K562 (cell line): ENCODE results near the gene IPO5. TPM values are rescaled to one million over a fixed set of nuclear protein-coding genes. Genes with fewer than 3 reads are reported as not detected.

Experiments used
- ATAC-seq: fragments of 200-7000 bp; cut with Tn5 transposase; 3 replicates; pipeline ENCODE4 v1.9.1; 2020; ENCODE audit warnings: moderate library complexity
- BruUV-seq: library from RNA; stranded (reverse); fragments of 400-500 nt; replicated peaks from 2 replicates; lab custom pipeline; 2021; lab: Mats Ljungman, UMichigan
- CTCF ChIA-PET: fragments of 300-600 bp; formaldehyde crosslinking; extraction: SDS; loops from one replicate; lab custom pipeline; 2021; ENCODE audit warnings: low intra/inter-chr PET ratio; lab: Yijun Ruan, JAX
- POLR2A ChIA-PET: fragments of 300-600, 350-650 bp; sonication (Branson Sonifier 250); formaldehyde crosslinking; extraction: SDS; loops from one replicate; lab custom pipeline; 2021; ENCODE audit warnings: antibody characterized with exemption, inconsistent platforms; lab: Yijun Ruan, JAX
- DNase-seq, 4 experiments: peaks; one replicate each; pipeline versions ENCODE4 v3.0.0 to v3.0.0-alpha.2; 2011 to 2018; ENCODE audit warnings: low spot score in 3 of 4, mixed read lengths in 3 of 4; ENCODE audit errors: extremely low read depth in 1 of 4
- FAIRE-seq: peaks from 2 replicates; lab custom pipeline; 2011; peaks lifted over from hg19 to GRCh38; lab: Jason Lieb, UNC
- H2AFZ ChIP-seq: 2 replicates; pipeline ENCODE4 v1.6.0; 2011; ENCODE audit warnings: low read depth, low read length, control low read depth, inconsistent platforms
- H3K27ac ChIP-seq: fragments of 200-600 bp; 3 replicates; pipeline ENCODE4 v1.8.0; 2011; ENCODE audit warnings: low read depth, mild to moderate bottlenecking, control low read depth, inconsistent platforms, low read length, moderate library complexity, mixed read lengths; ENCODE audit errors: extremely low read depth
- H3K27me3 ChIP-seq, 2 experiments: fragments of 300-600 bp in 1 of 2; 2 replicates in 1 of 2; 3 replicates in 1 of 2; pipeline versions ENCODE4 v1.6.0 to v1.8.0; 2011; ENCODE audit warnings: inconsistent platforms in 2 of 2, low read length in 2 of 2, mild to moderate bottlenecking in 1 of 2, mixed read lengths in 1 of 2, moderate library complexity in 1 of 2; ENCODE audit not compliant: control insufficient read depth in 2 of 2, insufficient read depth in 2 of 2
- H3K36me3 ChIP-seq: fragments of 300-600 bp; 3 replicates; pipeline ENCODE4 v1.8.0; 2011; ENCODE audit warnings: mild to moderate bottlenecking, low read length, inconsistent platforms; ENCODE audit not compliant: control insufficient read depth, insufficient read depth
- H3K4me1 ChIP-seq, 2 experiments: fragments of 200-600 bp in 1 of 2; replicated peaks in 1 of 2; 2 replicates in 1 of 2; 3 replicates in 1 of 2; pipeline versions ENCODE4 v1.5.1 to v1.8.0; 2011; ENCODE audit warnings: inconsistent platforms in 2 of 2, low read length in 2 of 2, mild to moderate bottlenecking in 1 of 2, mixed read lengths in 1 of 2, moderate library complexity in 1 of 2; ENCODE audit not compliant: control insufficient read depth in 2 of 2, insufficient read depth in 2 of 2
- H3K4me2 ChIP-seq: 2 replicates; pipeline ENCODE4 v1.6.1; 2011; ENCODE audit warnings: low read length, control low read depth, inconsistent platforms, mixed read lengths; ENCODE audit not compliant: insufficient read depth
- H3K4me3 ChIP-seq: fragments of 200-600 bp; sonication (generic), shearing (Covaris generic); 2 replicates; pipeline ENCODE4 v1.5.1; 2016; ENCODE audit warnings: control low read depth, inconsistent platforms
- H3K79me2 ChIP-seq: fragments of 200-600 bp; 3 replicates; pipeline ENCODE4 v1.8.0; 2011; ENCODE audit warnings: low read length, inconsistent platforms; ENCODE audit not compliant: control insufficient read depth, insufficient read depth
- H3K9ac ChIP-seq, 2 experiments: 2 replicates each; pipeline versions ENCODE4 v1.6.0 to v1.6.1; 2011; ENCODE audit warnings: low read depth in 2 of 2, low read length in 2 of 2, control low read depth in 1 of 2, inconsistent platforms in 1 of 2, mild to moderate bottlenecking in 1 of 2, mixed read lengths in 1 of 2; ENCODE audit not compliant: insufficient read depth in 1 of 2
- H3K9me1 ChIP-seq: one replicate; pipeline ENCODE4 v1.6.0; 2011; ENCODE audit warnings: inconsistent platforms, mild to moderate bottlenecking, low read length, moderate library complexity; ENCODE audit not compliant: control insufficient read depth, insufficient read depth
- H3K9me3 ChIP-seq: replicated peaks from 2 replicates; pipeline ENCODE4 v1.5.1; 2011; ENCODE audit warnings: low read depth, low read length, inconsistent platforms; ENCODE audit not compliant: control insufficient read depth, insufficient read depth
- H4K20me1 ChIP-seq: replicated peaks from 2 replicates; pipeline ENCODE4 v1.6.1; 2011; ENCODE audit warnings: low read length, inconsistent platforms, mixed read lengths; ENCODE audit not compliant: control insufficient read depth, insufficient read depth
- BCL6 ChIP-seq: fragments of 250-450 bp; sonication (Bioruptor Pico); IDR thresholded peaks from 2 replicates; pipeline ENCODE4 v1.4.0; 2020
- FOS ChIP-seq: IDR thresholded peaks from 3 replicates; pipeline ENCODE4 v1.6.1; 2011; ENCODE audit not compliant: insufficient read length; ENCODE audit errors: extremely low read depth
- FOXK2 ChIP-seq, 2 experiments: fragments of 450-650 bp; IDR thresholded peaks in 1 of 2; conservative IDR thresholded peaks in 1 of 2; 2 replicates each; pipeline ENCODE4 v1.6.1; 2016; ENCODE audit warnings: low read depth in 2 of 2, mild to moderate bottlenecking in 1 of 2
- NFE2L1 ChIP-seq: fragments of 450-650 bp; IDR thresholded peaks from 2 replicates; pipeline ENCODE4 v1.6.1; 2016; ENCODE audit warnings: missing genetic modification characterization, low read depth, mild to moderate bottlenecking, missing compliant biosample characterization, moderate library complexity, borderline replicate concordance
- PTTG1 ChIP-seq: fragments of 450-650 bp; IDR thresholded peaks from 2 replicates; pipeline ENCODE4 v1.6.1; 2016; ENCODE audit warnings: low read depth, mild to moderate bottlenecking, missing genetic modification characterization, missing compliant biosample characterization
- SP2 ChIP-seq: IDR thresholded peaks from 2 replicates; pipeline ENCODE4 v1.6.1; 2011; ENCODE audit warnings: mild to moderate bottlenecking, low read depth, low read length, moderate library complexity; ENCODE audit not compliant: poor library complexity, severe bottlenecking; ENCODE audit errors: extremely low read depth
- ZBTB49 ChIP-seq: sonication (generic); formaldehyde crosslinking; IDR thresholded peaks from 2 replicates; pipeline ENCODE4 v1.8.0; 2022; ENCODE audit warnings: missing genetic modification reagents, mild to moderate bottlenecking, borderline replicate concordance
- ZNF717 ChIP-seq: fragments of 250-450 bp; sonication (Bioruptor Pico); IDR thresholded peaks from 2 replicates; pipeline ENCODE4 v1.5.0; 2021
- ZNF830 ChIP-seq: fragments of 250-450 bp; sonication (Bioruptor Pico); IDR thresholded peaks from 2 replicates; pipeline ENCODE4 v1.5.0; 2021; ENCODE audit warnings: mild to moderate bottlenecking
- WGBS: fragments of 100-300 bp; shearing (Covaris generic); methylation state at CpG from one replicate; pipeline ENCODE4 v1.1.6; 2016; ENCODE audit warnings: low coverage, mixed read lengths; ENCODE audit not compliant: insufficient coverage; ENCODE audit errors: missing lambda C conversion rate; 5-methylcytosine and 5-hydroxymethylcytosine counted together
- in situ Hi-C: fragments of 300-500 bp; cut with MboI; formaldehyde crosslinking; loops from 4 replicates; pipeline ENCODE4 v1.15.0; 2018; ENCODE audit warnings: inconsistent platforms, mixed read lengths
- intact Hi-C: fragments of 100-400 bp; cut with micrococcal nuclease; formaldehyde crosslinking; loops from 2 replicates; pipeline ENCODE4 v1.14.2; 2022
- polyA plus RNA-seq, 8 experiments: library from polyadenylated mRNA; depleted of rRNA in 4 of 8; stranded (reverse) in 5 of 8; unstranded in 3 of 8; fragments of >200 nt; fragmentation: Nextera tagmentation in 2 of 8; fragmentation: Illumina TruSeq in 1 of 8; extraction: Ambion mirVana in 2 of 8; extraction: Trizol in 1 of 8; gene quantifications; 2 replicates each; pipeline versions ENCODE4 v1.2.1 to v1.2.3, GENCODE V29; 2011 to 2014; ENCODE audit warnings: inconsistent platforms in 1 of 8, missing spikeins in 1 of 8
- total RNA-seq, 7 experiments: library from RNA; depleted of rRNA in 6 of 7; stranded (reverse); fragments of >200 nt in 6 of 7; fragmentation: Illumina TruSeq in 2 of 7; extraction: Trizol in 2 of 7; gene quantifications; 2 replicates each; pipeline versions ENCODE4 v1.2.1 to v1.2.3, GENCODE V29; 2011 to 2021; ENCODE audit warnings: low replicate concordance in 1 of 7
- TF ChIP-seq, protein P1 (sequence below): fragments of 200-800 bp; sonication (Bioruptor generic); IDR thresholded peaks from 2 replicates; pipeline ENCODE4 v1.6.1; 2017; ENCODE audit warnings: missing genetic modification characterization, missing compliant biosample characterization

Gene IPO5
- total and polyA plus RNA-seq, 9 of the 15 experiments (the other 6 are each of a cell fraction or from before 2014, with no cell fraction given), result 45.8 to 206 (median 134) TPM

DNA sequence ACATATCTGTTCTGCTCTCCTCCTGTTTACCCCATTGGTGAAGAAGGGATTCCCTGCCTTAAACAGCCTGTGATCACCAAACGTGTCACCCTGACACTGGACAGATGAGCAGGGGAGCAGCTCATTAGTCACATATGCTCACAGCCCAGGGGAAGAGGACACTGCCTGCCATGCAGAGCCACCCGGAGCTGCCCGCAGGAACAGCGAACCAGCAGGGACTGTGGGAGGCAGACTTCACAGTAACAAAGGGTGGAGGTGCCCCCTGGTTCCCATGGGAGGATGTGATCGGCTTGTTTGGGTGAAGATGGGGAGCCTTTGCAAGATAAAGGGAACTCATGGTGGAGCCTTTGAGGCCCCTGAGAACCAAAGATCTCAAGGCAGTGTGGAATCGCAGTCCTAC, 100.8 kb downstream of the IPO5 start:
- ChIA-PET POLR2A (no interaction called here), CTCF (no interaction called here)
- no peak overlapping the region for H3K9ac ChIP-seq
- DNase-seq (no peak), ATAC-seq (no peak), FAIRE-seq (no peak)
- 5% methylated on average over 6 of the region's 6 CpGs for WGBS
- H3K36me3 ChIP-seq, result no peaks in the 10 kb centered on the region
- H3K27me3 ChIP-seq, result peaks cover 0 to 32% of the 10 kb centered on the region in 2 experiments; a peak in 3 of 5 replicates
- no peaks in the 10 kb centered on the region for H3K4me1 ChIP-seq
- H4K20me1 ChIP-seq, result no peaks in the 10 kb centered on the region
- BruUV-seq, result no TSS peak
- H3K79me2 ChIP-seq, result no peaks in the 10 kb centered on the region
- H3K9me1 ChIP-seq, result no peaks in the 10 kb centered on the region
- no peak overlapping the region for H2AFZ ChIP-seq
- H3K27ac ChIP-seq, result no peak overlapping the region
- no peak overlapping the region for H3K4me2 ChIP-seq
- H3K4me3 ChIP-seq, result no peak overlapping the region
- no peaks in the 10 kb centered on the region for H3K9me3 ChIP-seq
- TF ChIP-seq SP2 (no peak), NFE2L1 (tag) (no peak), BCL6 (CRISPR knock-in tag) (no peak), FOXK2 (conservative IDR thresholded peaks at IDR 0.05 in 1 of 2, IDR thresholded peaks at IDR 0.05 in 1 of 2; ENCODE audit: low read depth in 2 of 2) (no peak), ZNF717 (CRISPR knock-in tag) (no peak), PTTG1 (tag) (no peak), FOS (no peak), ZBTB49 (CRISPR knock-in tag) (no peak), ZNF830 (CRISPR knock-in tag) (no peak)
- TF ChIP-seq, protein P1, sequence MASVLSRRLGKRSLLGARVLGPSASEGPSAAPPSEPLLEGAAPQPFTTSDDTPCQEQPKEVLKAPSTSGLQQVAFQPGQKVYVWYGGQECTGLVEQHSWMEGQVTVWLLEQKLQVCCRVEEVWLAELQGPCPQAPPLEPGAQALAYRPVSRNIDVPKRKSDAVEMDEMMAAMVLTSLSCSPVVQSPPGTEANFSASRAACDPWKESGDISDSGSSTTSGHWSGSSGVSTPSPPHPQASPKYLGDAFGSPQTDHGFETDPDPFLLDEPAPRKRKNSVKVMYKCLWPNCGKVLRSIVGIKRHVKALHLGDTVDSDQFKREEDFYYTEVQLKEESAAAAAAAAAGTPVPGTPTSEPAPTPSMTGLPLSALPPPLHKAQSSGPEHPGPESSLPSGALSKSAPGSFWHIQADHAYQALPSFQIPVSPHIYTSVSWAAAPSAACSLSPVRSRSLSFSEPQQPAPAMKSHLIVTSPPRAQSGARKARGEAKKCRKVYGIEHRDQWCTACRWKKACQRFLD, result no peak
- TF ChIP-seq, all 486 proteins: peak for 0
- in situ Hi-C loops, result no loop called here
- intact Hi-C loops, result no loop called here
